Nephron (organoid): ENCODE results near the gene JARID2.

ENCODE experiments used
- H3K27ac Mint-ChIP-seq, 3 experiments: 2 replicates each; pipeline ENCODE4 v1.8.0; 2020; ENCODE audit warnings: mixed read lengths in 3 of 3, mild to moderate bottlenecking in 2 of 3, moderate library complexity in 1 of 3
- H3K27me3 Mint-ChIP-seq: 2 replicates; pipeline ENCODE4 v1.8.0; 2021; ENCODE audit warnings: low read depth, mild to moderate bottlenecking, moderate library complexity, mixed read lengths
- H3K36me3 Mint-ChIP-seq: 2 replicates; pipeline ENCODE4 v1.8.0; 2020; ENCODE audit warnings: low read depth, mixed read lengths
- H3K4me1 Mint-ChIP-seq: 2 replicates; pipeline ENCODE4 v1.8.0; 2020; ENCODE audit warnings: mixed read lengths
- H3K4me3 Mint-ChIP-seq, 3 experiments: 2 replicates each; pipeline ENCODE4 v1.8.0; 2020; ENCODE audit warnings: mild to moderate bottlenecking in 3 of 3, mixed read lengths in 3 of 3, moderate library complexity in 2 of 3
- H3K9me3 Mint-ChIP-seq: 2 replicates; pipeline ENCODE4 v1.8.0; 2020; ENCODE audit warnings: mixed read lengths
- TF ChIP-seq, protein P1 (sequence below), 3 experiments: fragments of 200-600 bp; sonication (generic); IDR thresholded peaks; one replicate each; pipeline ENCODE4 v1.5.0; 2021; ENCODE audit warnings: antibody characterized with exemption in 3 of 3; ENCODE audit not compliant: unreplicated experiment in 3 of 3

JARID2 gene

DNA sequence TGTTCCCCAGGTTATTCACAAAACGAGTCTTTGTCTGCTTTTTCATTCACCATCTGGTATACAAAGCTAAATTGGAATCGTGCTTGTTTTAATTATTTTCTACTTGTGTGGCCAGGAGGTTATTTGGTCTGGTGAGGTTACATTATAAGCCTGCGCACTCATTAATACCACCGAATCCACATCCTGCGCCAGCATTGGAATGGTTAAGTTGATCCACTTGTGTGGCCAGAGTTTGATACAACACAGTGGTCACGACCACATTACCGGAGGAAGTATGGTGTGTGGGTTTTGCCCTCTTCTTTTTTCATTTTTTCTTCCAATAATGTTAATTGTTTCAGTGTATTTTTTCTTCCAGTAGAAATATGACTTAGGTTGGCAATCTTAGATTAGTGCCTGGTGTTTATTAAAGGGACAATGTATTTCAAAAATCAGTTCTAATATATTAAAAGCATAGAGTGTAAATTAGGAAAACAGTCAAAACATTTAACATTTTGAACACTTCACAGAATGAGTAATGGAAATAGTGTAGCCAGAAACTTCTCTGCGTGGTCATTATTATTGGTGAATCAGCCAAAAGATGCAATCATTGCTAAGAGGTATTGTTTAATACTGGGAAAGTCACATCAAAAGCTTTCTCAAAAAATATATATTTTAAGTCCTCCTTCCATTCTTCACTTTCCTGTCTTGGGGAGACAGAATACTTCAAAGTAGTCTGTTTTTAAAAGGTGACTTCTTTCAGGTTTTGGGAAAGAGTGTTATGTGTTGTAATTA lies 84.5 kb downstream of the JARID2 start:
- peaks cover 78% of the 10 kb centered on the region for H3K4me1 Mint-ChIP-seq
- TF ChIP-seq, protein P1, sequence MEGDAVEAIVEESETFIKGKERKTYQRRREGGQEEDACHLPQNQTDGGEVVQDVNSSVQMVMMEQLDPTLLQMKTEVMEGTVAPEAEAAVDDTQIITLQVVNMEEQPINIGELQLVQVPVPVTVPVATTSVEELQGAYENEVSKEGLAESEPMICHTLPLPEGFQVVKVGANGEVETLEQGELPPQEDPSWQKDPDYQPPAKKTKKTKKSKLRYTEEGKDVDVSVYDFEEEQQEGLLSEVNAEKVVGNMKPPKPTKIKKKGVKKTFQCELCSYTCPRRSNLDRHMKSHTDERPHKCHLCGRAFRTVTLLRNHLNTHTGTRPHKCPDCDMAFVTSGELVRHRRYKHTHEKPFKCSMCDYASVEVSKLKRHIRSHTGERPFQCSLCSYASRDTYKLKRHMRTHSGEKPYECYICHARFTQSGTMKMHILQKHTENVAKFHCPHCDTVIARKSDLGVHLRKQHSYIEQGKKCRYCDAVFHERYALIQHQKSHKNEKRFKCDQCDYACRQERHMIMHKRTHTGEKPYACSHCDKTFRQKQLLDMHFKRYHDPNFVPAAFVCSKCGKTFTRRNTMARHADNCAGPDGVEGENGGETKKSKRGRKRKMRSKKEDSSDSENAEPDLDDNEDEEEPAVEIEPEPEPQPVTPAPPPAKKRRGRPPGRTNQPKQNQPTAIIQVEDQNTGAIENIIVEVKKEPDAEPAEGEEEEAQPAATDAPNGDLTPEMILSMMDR (IDR thresholded peaks at IDR 0.05; ENCODE audit: unreplicated experiment in 3 of 3), result no peak
- H3K27ac Mint-ChIP-seq, result peak overlapping the region; percentile 65 to 82 (median 69)
- H3K9me3 Mint-ChIP-seq, result no peaks in the 10 kb centered on the region
- H3K27me3 Mint-ChIP-seq, result no peaks in the 10 kb centered on the region
- H3K36me3 Mint-ChIP-seq, result peaks cover under 1% of the 10 kb centered on the region
- H3K4me3 Mint-ChIP-seq, result peak overlapping the region in 2 of 3 experiments; percentile 8 to 9

DNA sequence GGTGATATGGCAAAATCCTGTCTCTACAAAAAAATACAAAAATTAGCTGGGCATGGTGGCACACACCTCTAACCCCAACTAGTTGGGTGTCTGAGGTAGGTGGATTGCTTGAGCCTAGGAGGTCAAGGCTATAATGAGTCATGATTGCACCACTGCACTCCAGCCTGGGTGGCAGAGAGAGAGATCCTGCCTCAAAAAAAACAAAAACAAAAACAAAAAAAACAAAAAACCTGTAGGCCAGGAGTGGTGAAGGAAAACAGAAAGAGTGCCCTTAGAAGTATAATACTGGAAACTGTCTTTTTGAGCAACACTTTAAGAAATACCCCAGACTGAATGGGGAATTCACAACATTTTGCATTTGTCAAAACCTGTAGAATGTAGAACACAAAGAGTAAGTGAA lies 85.3 kb downstream of the JARID2 start:
- Mint-ChIP-seq H3K27me3 (no peaks in the 10 kb centered on the region), H3K27ac (peak overlapping the region in 2 of 3 experiments; percentile 18 to 82), H3K4me1 (peaks cover 82% of the 10 kb centered on the region), H3K4me3 (no peak overlapping the region), H3K36me3 (no peaks in the 10 kb centered on the region), H3K9me3 (no peaks in the 10 kb centered on the region)
- TF ChIP-seq, protein P1 (IDR thresholded peaks at IDR 0.05; ENCODE audit: unreplicated experiment in 3 of 3), result no peak

DNA sequence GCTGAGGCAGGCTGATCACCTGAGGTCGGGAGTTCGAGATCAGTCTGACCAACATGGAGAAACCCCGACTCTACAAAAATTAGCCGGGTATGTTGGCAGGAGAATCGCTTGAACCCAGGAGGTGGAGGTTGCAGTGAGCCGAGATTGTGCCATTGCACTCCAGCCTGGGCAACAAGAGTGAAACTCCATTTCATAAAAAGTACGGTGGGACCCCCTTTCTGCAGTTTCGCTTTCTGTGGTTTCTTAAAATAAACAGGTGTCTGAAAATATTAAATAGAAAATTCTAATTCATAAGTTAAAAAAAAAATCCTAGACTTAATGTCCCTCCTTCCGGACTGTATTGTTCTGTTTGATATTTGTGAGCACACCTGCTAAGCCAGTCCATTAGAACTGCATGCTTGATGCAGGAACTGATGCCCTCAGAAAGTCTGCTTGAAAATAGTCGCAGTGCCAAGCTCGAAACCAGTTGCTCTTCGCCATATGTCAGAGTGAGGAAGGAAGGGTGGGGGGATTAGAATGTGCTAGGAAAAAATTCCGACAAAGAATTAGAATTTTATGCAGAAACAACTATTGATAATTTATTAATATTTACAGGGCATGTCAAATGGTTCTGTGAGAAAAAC lies 85.9 kb downstream of the JARID2 start:
- Mint-ChIP-seq H3K27ac (peak overlapping the region in 2 of 3 experiments; percentile 42 to 82), H3K4me1 (peaks cover 84% of the 10 kb centered on the region), H3K27me3 (no peaks in the 10 kb centered on the region), H3K9me3 (no peaks in the 10 kb centered on the region), H3K36me3 (no peaks in the 10 kb centered on the region), H3K4me3 (peak overlapping the region in 1 of 3 experiments; percentile 32)
- TF ChIP-seq, protein P1 (IDR thresholded peaks at IDR 0.05; ENCODE audit: unreplicated experiment in 3 of 3), result no peak

DNA sequence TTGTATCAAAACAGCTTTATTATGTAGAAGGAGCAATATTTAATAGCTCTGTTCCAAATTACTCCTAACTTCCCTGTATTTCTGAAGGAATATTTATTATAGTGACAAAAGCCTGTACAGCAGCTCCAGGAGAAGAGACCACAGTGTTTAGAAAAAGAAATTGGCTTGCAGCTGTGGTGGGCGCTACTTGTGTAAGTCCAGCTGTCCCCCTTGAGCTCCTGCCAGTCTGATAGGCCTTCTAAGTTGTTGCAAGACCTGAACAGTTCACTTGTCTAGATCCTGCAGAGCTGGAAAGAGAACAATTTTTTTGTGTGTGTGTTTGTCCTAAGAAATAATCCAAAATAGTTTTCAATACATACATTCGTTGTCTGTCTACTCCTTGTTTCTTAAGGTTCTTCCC lies 86.6 kb downstream of the JARID2 start:
- no peaks in the 10 kb centered on the region for H3K27me3 Mint-ChIP-seq
- peak overlapping the region; percentile 36 to 82 (median 51) for H3K27ac Mint-ChIP-seq
- H3K4me3 Mint-ChIP-seq, result peak overlapping the region in 1 of 3 experiments; percentile 38
- H3K36me3 Mint-ChIP-seq, result no peaks in the 10 kb centered on the region
- TF ChIP-seq, protein P1 (IDR thresholded peaks at IDR 0.05; ENCODE audit: unreplicated experiment in 3 of 3), result no peak
- peaks cover 86% of the 10 kb centered on the region for H3K4me1 Mint-ChIP-seq
- H3K9me3 Mint-ChIP-seq, result no peaks in the 10 kb centered on the region

DNA sequence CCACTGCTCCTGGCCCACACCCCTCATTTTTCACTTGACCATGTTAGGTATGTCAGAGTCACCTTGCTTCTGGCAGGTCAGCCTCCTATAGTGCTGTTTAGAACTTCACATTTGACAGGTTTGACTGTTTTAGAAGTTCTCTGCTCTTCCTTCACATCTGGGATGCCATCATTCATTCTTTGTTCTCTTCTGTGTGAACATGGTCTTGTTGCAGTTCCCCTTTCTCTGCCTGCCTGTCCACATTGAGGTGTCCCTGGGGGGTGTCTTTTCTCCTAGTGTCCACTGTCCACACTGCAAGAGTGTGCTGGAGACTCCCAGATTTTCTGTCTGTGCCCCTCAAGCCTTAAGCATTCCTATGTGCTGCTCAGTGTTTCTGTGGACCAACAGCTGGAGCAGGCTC lies 89.5 kb downstream of the JARID2 start:
- Mint-ChIP-seq H3K9me3 (no peaks in the 10 kb centered on the region), H3K27ac (no peak overlapping the region), H3K4me3 (no peak overlapping the region), H3K4me1 (peaks cover 70% of the 10 kb centered on the region), H3K36me3 (no peaks in the 10 kb centered on the region), H3K27me3 (no peaks in the 10 kb centered on the region)
- TF ChIP-seq, protein P1 (IDR thresholded peaks at IDR 0.05; ENCODE audit: unreplicated experiment in 3 of 3), result no peak
